Measurements from ENCODE around the gene CAPN11. TPM values are rescaled to one million over a fixed set of nuclear protein-coding genes. Genes with fewer than 3 reads are reported as not detected.

Gene CAPN11
- total and polyA plus RNA-seq, 10 of the 15 experiments (the other 5 are each of a cell fraction or from before 2014, with no cell fraction given): 0.05 to 0.44 (median 0.31) TPM

DNA sequence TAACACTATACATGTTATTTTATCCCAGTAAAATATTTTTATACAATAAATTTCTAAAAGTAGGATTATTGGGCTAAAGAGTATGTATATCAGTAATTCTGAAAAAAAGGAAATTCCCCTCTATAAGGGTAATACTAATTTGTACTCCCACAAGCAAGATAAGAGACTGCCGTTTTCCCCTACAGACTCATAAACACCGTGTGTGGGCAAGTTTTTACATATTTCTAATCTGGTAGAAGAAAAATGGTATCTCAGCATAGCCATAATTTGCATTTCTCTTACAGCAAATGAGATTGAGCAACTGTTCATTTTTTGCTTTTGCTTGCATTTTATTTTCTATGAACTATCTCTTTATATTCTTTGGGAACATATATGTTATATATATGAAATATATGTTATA, 32.1 kb downstream of the CAPN11 start:
- Histone ChIP-seq H3K36me3 (ENCODE audit: control insufficient read depth in 2 of 2, insufficient read depth in 2 of 2, low read length in 1 of 2) (no peaks in the 10 kb centered on the region), H3K79me2 (ENCODE audit: control insufficient read depth, insufficient read depth, low read length) (no peaks in the 10 kb centered on the region), H3K9me3 (replicated peaks; ENCODE audit: control insufficient read depth, insufficient read depth, low read length) (no peaks in the 10 kb centered on the region), H3K4me2 (ENCODE audit: control insufficient read depth, insufficient read depth) (no peak overlapping the region), H3K4me3 (no peak overlapping the region), H3K9ac (ENCODE audit: control insufficient read depth, insufficient read depth, low read length) (no peak overlapping the region), H3K27me3 (replicated peaks in 1 of 2; ENCODE audit: control insufficient read depth in 2 of 2, insufficient read depth in 2 of 2, low read length in 1 of 2) (no peaks in the 10 kb centered on the region), H4K20me1 (ENCODE audit: control insufficient read depth, insufficient read depth) (no peaks in the 10 kb centered on the region), H3K4me1 (ENCODE audit: control insufficient read depth, insufficient read depth, low read length) (peaks cover 12% of the 10 kb centered on the region), H3K27ac (ENCODE audit: control insufficient read depth, insufficient read depth) (no peak overlapping the region), H2AFZ (ENCODE audit: control insufficient read depth, low read depth, low read length) (no peak overlapping the region)
- FAIRE-seq: no peak
- RAD21 ChIA-PET (ENCODE audit: unreplicated experiment): interaction anchor here (1.2 to 1.4 kb wide), 2 partner anchors 18 to 25 kb away, joined by 4 read pairs; no protein-coding TSS in a partner anchor
- 0% methylated on average over 2 of the region's 2 CpGs for WGBS (ENCODE audit: insufficient coverage, insufficient replicate concordance, low lambda C conversion rate, missing lambda C conversion rate)
- POLR2A ChIA-PET: interaction anchor here (1.0 kb wide), 1 partner anchor 29 kb away, joined by 3 read pairs; no protein-coding TSS in a partner anchor
- TF ChIP-seq MEF2A (IDR thresholded peaks at IDR 0.05; ENCODE audit: insufficient read depth, low read depth, low read length): 0 out of 2 replicates have a peak, but pooled peaks have one; percentile 12
- TF ChIP-seq RAD21 (IDR thresholded peaks at IDR 0.05; ENCODE audit: insufficient read depth, low read depth, low read length): no peak
- TF ChIP-seq, protein P1, sequence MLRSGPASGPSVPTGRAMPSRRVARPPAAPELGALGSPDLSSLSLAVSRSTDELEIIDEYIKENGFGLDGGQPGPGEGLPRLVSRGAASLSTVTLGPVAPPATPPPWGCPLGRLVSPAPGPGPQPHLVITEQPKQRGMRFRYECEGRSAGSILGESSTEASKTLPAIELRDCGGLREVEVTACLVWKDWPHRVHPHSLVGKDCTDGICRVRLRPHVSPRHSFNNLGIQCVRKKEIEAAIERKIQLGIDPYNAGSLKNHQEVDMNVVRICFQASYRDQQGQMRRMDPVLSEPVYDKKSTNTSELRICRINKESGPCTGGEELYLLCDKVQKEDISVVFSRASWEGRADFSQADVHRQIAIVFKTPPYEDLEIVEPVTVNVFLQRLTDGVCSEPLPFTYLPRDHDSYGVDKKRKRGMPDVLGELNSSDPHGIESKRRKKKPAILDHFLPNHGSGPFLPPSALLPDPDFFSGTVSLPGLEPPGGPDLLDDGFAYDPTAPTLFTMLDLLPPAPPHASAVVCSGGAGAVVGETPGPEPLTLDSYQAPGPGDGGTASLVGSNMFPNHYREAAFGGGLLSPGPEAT (IDR thresholded peaks at IDR 0.05; ENCODE audit: low read depth): peak; percentile 56; the same call in 1 of the 2 replicates
- TF ChIP-seq RUNX3 (IDR thresholded peaks at IDR 0.05; ENCODE audit: low read length): peak; percentile 45
- peak; percentile 39; the same call in 1 of the 2 replicates for TF ChIP-seq BCL11A (IDR thresholded peaks at IDR 0.05; ENCODE audit: low read depth, low read length)
- TF ChIP-seq TARDBP (IDR thresholded peaks at IDR 0.05; ENCODE audit: borderline replicate concordance): no peak
- TF ChIP-seq CBX5 (IDR thresholded peaks at IDR 0.05; ENCODE audit: low read depth): no peak
- peak; percentile 68 for TF ChIP-seq MTA2 (IDR thresholded peaks at IDR 0.05; ENCODE audit: low read depth)
- TF ChIP-seq POU2F2 (IDR thresholded peaks at IDR 0.05; ENCODE audit: borderline replicate concordance, low read depth, low read length): 0 out of 3 replicates have a peak, but pooled peaks have one; percentile 54
- TF ChIP-seq TCF7 (IDR thresholded peaks at IDR 0.05; ENCODE audit: borderline replicate concordance): no peak
- TF ChIP-seq NR2F1 (conservative IDR thresholded peaks at IDR 0.05): no peak
- no peak for TF ChIP-seq HCFC1 (IDR thresholded peaks at IDR 0.05; ENCODE audit: low read length)
- no peak for TF ChIP-seq SREBF1 (IDR thresholded peaks at IDR 0.05; ENCODE audit: low read length)
- TF ChIP-seq NFIC (IDR thresholded peaks at IDR 0.05; ENCODE audit: low read depth, low read length): 0 out of 2 replicates have a peak, but pooled peaks have one; percentile 32
- no peak for TF ChIP-seq WRNIP1 (IDR thresholded peaks at IDR 0.05; ENCODE audit: borderline replicate concordance, low read depth, low read length)
- no peak for TF ChIP-seq SP1 (IDR thresholded peaks at IDR 0.05; ENCODE audit: low read depth, low read length)
- no peak for TF ChIP-seq NRF1 (conservative IDR thresholded peaks at IDR 0.05; ENCODE audit: low read depth, low read length)
- peak; percentile 87 for ATAC-seq
- intact Hi-C loops (cut with micrococcal nuclease; ENCODE audit: unreplicated experiment) (no loop called here), in situ Hi-C loops (cut with MboI) (no loop called here)
- SMC1A ChIA-PET (ENCODE audit: uncharacterized antibody, unreplicated experiment): interaction anchor here (0.8 to 2.6 kb wide), 6 partner anchors 10 to 31 kb away, joined by 3 to 11 read pairs (median 6); no protein-coding TSS in a partner anchor
- DNase-seq (ENCODE audit: low read depth, low spot score): peak; percentile 27
- BruUV-seq (replicated peaks): no TSS peak
- CTCF ChIA-PET: interaction anchor here (1.4 to 2.6 kb wide), 4 partner anchors 18 to 47 kb away, joined by 3 to 11 read pairs (median 9); no protein-coding TSS in a partner anchor

Measured in GM12878 (cell line).